Frontal cortex (tissue), 4 donors: ENCODE data around the gene LIMK1. TPM values are rescaled to one million over a fixed set of nuclear protein-coding genes. Genes with fewer than 3 reads are reported as not detected.
A peak's percentile ranks its signal among the peaks of the same experiment; 100 is the strongest.

Experiments
- DNase-seq, 2 donors: peaks; one replicate each; pipeline ENCODE4 v3.0.0; 2012; ENCODE audit warnings: low spot score in 2 of 2
- FAIRE-seq: peaks from 2 replicates; lab custom pipeline; 2012; peaks lifted over from hg19 to GRCh38; lab: Jason Lieb, UNC
- total RNA-seq: library from RNA; depleted of rRNA; stranded (reverse); fragments of >200 nt; gene quantifications from one replicate; pipeline ENCODE4 v1.2.3, GENCODE V29; 2014
- donor health status: control.
- donor health status: control.
- donor health status: control.

LIMK1 gene
- total RNA-seq, 1 donor from 2014 or later = 15.5 TPM

DNA sequence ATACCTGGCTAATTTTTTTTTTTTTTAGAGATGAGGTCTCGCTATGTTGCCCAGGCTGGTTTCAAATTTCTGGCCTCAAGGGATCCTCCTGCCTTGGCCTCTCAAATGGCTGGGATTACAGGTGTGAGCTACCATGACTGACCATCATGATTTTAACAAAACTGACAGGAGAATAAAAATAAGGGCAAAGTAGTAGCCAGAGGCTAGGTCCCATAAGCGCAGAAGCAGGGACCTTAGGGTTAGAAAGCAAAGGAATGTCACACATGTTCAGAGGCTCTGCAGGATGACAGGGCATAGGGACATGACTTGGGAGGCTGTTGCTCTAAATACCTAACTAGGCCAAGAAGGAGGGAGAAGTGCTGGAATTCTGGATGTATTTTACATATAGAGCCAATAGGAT, 5.1 kb upstream of the LIMK1 start:
- no peak for FAIRE-seq
- DNase-seq = no peak

DNA sequence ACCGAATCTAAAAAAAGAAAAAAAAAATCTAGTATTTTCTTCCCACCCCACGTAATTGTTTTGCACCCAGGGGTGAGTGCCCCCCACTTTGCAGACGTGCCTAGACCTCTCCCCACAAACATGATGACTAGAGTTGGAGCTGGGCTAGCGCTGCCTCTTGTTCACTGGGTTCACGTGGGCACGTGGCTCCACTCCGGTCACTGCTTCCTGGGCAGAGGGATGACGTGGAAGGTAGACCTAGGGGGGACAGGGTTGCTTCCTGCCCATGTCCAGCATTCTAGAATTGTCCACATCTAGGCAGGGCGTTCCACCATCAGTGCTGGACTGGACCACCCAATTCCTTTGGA, 861 bp upstream of the LIMK1 start:
- FAIRE-seq = no peak
- no peak for DNase-seq

DNA sequence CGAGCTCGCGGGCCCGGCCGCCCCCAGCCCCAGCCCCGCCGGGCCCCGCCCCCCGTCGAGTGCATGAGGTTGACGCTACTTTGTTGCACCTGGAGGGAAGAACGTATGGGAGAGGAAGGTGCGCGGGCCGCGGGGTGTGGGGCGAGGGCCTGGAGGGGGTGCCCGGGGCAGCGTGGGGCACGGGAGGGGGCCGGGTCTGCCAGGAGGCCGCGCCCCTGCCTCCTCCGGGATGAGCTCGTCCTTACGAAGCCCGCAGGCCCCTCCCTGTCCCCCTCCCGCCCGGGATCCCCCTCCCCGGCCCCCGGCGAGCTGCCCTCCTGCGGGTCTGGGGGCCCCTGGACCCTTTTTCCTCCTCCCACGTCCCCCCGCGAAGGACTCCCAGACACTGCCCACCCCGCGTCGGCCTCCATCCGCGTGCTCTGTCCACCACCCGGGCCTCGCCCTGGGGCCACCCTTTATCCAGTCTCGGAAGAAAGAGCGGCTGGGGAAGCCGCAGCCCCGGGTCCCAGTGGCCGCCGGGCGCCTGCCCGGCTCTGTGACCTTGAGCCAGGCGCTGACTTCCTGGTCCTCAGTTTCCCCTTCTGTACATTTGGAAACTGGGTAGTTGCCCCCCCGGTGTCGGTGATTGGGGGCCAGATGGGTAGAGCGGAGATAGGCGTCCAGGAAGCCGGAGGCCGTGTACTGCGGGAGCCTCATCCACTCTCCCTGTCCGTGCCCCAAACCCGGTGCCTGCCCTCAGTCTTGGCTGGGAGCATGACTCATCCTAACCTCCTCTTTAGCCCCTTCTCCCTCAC, 521 bp downstream of the LIMK1 start:
- FAIRE-seq = no peak
- DNase-seq = peak in 1 of 2 donors; percentile 59

DNA sequence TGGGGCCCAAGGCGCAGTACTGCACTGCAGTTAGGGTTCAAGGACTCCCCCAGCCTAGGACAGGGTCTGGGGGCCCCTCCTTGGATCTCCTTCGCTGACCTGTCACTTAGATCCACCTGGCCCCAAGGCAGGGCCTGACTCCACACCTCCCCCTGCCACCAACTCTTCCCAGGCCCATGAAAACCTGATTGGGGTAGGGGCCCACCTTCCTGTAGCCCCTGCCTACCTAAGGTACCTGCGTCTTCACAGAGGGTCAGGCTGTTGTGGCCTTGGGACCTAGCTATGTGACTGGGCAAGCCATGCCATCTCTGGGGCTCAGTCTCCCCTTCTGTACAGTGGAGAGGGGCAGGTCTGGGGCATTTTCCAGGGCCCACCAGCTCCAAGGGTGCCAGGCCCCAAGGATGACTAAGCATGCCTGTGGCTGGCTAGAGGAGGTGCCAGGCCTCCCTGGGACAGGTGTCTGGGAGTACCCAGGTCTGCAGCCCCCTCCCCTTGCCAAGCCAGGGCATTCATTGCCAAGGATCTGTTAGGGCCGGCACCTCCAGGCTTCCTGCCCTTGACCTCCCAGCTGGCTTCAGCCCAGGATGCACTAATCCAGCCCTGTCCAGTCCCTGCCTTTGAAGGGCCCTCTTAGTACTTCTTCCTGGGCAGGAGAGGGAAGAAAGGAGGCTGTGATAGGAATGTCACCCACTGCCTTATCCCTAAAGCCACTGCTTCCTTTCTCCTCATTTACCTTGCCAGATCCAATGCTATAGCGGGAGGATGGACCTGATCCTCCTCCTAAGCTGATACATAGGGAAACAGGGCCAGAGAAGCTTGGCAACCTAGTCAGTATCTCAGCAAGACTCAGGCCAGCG, 1.3 kb downstream of the LIMK1 start:
- no peak for DNase-seq
- FAIRE-seq = no peak

DNA sequence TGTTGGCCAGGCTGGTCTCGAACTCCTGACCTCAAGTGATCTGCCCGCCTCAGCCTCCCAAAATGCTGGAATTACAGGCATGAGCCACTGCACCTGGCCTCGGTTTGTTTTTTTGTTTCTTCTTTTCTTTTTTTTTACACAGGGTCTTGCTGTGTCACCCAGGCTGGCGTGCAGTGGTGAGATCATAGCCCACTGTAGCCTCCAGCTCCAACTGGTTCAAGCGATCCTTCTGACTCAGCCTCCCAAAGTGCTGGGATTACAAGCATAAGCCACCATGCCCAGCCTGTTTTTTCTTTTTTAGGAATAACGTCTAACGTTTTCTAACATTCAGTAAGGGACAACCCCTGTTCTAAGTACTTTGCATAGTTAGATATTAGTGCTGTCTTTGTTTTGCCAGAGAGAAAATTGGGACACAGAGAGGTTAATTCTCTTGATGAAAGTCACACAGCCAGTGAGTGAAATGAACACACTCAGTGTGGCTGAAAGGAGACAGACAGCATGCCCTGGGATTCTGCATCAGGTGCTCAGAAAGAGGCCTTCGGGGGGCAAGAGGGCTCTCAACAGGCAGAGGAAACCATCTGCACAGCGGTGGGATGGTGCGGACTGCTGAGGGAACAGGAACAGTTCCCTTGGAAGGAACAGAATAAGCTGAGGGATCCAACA, 4.3 kb downstream of the LIMK1 start:
- no peak for DNase-seq
- FAIRE-seq = no peak

DNA sequence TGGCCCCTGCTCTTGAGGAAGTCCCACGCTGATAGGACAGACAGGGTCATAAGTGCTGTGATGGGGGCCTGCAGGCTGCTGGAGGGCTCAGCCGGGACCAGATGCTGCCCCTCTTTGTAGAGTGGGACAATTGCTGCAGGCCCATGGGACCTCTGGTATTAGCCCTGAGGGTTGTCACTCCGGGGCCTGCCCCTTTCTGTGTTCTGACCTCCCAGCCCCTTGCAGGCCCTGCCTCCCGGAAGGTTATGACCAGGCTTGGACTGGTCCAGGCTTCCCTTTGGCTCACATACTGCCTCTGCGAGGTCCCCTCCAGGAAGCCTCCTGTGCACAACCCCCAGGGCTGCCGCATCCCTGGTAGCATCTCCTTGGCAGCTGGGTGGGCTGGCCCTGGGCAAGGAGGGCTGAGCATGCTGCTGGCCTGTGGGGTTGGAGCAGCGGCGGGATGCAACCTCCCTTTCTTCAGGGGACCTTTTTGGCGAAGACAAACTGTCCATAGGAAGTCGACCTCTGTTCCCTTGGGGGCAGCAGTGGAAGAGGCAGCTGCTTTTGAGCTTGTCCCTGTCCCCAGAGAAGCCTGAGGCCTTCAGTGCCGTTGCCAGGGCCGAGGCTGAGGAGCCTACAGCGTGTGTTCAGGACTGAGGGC, 8.8 kb downstream of the LIMK1 start:
- FAIRE-seq (no peak), DNase-seq (no peak)

DNA sequence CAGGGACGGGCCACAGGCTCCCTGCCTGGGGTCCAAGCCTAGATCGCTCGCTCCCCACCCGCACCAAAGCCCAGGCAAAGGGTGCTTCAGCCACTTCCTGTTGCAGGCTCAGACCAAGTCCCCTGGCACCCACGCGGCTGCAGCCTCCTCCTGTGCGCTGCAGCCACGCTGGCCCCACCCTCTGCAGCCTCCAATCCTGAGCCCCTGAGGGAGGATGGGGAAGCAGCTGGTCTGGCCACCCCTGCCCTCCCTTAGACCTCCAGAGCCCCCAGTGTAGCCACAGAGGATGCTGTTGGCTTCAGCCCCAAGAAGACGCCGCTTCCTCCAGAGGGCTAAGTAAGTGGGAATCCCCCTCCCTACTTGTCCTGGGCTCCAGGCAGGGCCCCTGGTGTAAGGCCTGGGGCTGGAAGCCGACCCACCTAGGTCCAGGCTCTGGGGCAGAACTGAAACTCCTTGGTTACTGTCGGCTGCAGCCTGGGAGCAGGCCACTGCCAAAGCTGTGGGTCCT, 9.4 kb downstream of the LIMK1 start:
- peak in 1 of 2 donors; percentile 46 for DNase-seq
- no peak for FAIRE-seq

DNA sequence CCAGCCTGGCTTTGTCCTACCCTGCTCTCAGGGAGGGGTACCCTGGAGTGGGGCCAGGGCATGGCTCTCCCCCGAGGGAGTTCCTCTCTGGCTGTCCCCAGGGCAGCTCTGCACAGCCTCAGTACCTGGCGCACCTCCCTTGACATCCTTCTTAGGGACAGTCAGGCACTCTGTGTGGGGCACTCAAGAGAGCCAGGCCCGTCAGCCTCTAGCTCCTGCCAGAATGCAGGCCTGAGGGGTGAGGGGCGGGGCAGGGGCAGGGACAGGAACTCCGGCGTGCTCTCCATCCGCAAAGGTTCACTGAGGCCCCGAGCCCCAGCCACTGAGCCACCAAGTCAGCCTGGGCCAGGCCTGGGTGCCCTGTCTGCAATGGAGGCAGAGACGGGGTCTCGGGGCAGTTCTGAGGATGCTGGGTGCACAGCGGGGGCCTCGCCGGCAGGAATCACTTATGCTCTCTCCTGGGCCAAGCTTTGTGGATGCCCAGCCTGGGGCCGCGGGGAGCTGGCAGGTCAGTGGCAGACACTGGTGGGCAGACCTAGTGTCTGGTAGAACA, 10.1 kb downstream of the LIMK1 start:
- FAIRE-seq (no peak), DNase-seq (no peak)

DNA sequence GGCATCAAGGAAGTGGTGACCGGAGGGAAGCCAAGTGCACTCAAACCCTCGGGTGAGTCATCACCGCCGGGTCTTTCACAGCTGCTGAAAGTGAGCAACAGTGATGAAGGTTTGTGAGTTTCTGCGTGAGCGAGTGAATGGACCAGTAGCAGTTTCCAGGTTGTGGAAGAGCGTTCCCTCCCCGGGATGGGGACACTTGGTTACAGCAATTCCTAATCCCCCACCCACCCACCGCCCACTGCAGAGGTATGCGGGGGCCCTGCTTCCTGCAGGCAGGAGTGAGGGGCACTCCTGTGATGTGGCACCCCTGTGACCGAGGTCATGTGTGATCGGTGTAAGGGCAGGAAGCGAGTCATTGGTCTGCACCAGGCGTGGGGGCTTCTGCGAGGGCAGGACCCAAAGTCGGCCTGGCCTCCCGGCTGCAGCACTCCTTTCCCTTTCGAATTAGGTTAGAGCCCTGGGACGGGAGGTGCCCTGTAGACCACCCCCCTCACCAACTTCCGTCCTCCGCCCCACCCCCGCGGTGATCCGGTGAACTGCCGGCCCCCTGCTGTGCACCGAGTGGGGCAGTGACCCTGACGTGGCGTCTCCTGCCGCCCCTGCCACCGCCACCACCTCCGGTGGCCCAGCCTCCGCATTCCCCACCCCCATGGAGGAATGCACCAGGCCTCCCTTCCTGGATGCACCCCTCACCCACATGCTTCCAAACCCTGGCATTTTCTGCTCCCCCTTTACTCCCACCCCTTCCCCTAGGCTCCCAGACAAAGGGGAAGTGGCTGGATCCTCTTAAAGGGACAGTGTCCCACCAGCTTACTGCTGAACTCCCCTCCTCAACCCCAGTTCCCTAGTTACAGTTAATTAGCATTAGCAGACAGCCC, 10.9 kb downstream of the LIMK1 start:
- no peak for FAIRE-seq
- DNase-seq = peak in 1 of 2 donors; percentile 88

DNA sequence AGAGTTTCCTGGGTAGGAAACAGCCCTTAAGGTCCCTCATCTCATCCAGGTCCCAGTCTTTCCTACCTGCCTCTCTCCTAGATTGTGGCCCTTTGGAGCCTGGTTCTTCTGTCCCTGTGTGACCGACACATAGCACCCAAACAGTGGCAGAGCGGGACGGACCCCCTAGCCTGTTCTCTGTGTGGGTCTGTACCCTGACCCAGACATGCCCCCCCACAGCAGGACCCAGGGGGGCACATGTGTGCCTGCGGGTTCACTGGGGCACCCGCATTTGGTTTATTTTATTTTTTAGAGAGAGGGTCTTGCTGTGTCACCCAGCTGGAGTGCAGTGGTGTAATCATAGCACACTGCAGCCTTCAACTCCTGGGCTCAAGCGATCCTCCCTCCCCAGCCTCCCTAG, 11.5 kb downstream of the LIMK1 start:
- DNase-seq (no peak), FAIRE-seq (no peak)

DNA sequence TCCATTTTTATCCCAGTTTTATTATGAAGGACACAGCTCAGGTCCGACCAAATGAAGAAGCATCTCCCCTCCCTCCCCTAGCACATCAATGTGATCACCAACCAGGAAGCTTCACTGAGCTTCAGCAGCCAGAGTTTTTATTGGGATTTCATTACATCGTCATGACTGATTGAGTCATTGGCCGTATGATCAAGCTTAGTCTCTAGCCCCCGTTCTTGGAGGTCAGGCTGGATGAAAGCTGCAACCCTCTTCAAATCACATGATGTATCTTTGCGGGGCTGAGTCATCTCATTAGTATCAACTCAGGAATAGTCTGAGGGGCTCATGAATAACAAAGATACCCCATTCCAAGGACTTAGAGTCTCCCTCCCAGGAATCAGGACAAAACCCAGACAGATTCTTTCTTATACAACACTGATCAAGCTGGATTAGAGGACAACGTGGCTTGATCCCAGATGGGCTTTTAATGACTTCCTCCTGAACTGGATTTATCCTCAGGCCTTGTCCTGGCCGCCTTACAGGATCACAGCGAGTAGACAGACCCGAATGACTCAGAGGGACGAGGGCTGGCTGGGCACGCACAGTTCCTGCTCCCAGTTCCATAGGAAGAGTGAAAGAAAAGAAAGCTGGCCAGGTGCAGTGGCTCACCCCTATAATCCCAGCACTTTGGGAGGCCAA, 14.5 kb downstream of the LIMK1 start:
- DNase-seq (no peak), FAIRE-seq (no peak)

DNA sequence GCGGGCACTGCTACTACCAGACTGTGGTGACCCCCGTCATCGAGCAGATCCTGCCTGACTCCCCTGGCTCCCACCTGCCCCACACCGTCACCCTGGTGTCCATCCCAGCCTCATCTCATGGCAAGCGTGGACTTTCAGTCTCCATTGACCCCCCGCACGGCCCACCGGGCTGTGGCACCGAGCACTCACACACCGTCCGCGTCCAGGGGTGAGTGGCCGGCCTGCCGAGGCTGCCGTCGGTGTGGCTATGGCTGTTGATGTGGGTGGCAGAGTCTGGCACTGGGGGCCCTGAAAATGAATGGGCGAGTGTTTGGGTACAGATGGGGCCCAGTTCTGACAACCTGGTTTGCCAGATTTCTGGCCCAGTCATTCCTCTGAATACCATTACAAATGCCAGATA, 15.4 kb downstream of the LIMK1 start:
- FAIRE-seq = no peak
- no peak for DNase-seq

DNA sequence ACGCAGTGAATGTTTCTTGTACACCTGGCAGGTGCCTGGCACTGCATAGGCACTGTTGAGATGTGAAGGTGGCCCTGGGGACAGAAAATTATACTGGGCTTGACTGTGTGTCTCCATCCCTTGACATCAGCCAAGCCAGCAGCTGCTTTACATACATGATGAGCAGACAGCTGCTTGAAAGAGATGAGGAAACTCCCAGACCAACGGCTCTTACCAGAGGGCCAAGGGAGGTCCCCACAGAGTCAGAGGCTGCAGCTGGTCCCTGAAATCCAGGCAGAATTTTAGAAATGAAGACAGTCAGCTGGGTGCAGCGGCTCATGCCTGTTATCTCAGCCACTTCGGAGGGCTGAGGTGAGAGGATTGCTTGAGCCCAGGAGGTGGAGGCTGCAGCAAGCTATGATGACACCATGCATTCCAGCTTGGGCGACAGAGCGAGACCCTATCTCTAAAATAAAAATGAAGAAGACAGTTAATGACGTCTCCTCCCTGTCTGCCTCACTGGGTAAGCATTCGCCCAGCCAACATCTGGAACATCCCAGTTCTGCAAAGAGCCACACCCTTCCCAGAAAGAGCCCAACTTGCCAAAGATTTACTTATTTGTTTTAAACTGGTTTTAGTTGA, 17.6 kb downstream of the LIMK1 start:
- FAIRE-seq (no peak), DNase-seq (no peak)

DNA sequence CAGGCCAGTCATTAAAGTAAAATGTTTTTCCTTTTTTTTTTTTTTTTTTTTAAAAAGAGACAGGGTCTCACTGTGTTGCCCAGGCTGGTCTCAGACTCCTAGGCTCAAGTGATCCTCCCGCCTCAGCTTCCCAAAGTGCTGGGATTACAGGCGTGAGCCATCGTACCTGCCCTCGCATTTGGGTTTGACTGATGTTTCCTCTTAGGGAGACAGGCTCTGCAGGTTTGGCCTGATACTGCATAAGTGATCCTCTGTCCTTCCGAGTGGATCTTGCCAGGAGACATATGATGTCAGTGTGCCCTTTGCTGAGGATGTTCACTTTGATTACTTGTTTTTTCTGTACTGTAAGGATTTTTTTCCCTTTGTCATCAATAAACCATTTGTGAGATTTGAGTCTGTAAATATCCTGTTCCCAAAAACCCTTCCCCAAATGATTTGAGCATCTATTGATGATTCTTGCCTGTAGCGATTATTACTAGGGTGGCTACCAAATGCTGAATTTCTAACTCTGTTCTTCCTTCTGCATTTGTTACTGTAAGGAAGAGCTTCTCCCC, 19.7 kb downstream of the LIMK1 start:
- FAIRE-seq (no peak), DNase-seq (no peak)

DNA sequence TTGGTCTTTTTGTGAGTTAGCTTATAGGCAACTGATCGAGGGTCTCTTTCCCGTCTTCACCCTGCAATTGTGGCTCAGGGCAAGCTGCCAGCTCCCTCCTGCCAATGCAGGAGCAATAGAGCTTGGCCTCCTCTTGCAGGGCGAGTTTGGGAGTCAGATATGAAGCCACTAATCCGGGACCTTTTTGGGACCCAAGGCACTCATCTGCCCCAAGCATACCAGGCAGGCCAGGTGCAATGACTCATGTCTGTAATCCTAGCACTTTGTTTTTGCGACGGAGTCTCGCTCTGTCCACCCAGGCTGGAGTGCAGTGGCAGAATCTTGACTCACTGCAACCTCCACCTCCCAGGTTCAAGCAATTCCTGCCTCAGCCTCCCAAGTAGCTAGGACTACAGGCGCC, 21.1 kb downstream of the LIMK1 start:
- FAIRE-seq = no peak
- no peak for DNase-seq

DNA sequence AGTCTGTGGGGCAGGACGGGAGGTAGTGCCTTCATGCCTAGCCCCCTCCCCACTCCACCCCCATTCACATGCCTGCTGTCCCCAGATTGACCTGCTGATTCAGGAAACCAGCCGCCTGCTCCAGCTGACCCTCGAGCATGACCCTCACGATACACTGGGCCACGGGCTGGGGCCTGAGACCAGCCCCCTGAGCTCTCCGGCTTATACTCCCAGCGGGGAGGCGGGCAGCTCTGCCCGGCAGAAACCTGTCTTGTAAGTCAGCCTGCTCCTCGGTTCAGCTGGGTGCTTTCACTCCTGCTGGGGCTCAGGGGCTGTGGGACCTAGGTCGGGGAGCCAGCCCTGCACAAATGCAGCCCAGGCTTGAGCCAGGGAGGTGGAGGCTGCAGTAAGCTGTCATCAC, 22.4 kb downstream of the LIMK1 start:
- FAIRE-seq (no peak), DNase-seq (no peak)

DNA sequence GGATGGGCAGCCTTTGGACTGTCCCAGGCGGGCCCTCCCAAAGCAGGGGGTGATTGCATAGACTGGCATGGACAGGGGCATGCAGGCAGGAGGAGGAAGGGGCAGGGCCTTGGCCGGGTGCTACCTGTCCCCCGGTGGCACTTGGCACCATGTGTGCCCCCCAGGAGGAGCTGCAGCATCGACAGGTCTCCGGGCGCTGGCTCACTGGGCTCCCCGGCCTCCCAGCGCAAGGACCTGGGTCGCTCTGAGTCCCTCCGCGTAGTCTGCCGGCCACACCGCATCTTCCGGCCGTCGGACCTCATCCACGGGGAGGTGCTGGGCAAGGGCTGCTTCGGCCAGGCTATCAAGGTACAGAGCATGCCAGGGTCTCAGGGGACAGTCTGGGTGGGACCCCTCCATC, 23.2 kb downstream of the LIMK1 start:
- FAIRE-seq = no peak
- DNase-seq = no peak

DNA sequence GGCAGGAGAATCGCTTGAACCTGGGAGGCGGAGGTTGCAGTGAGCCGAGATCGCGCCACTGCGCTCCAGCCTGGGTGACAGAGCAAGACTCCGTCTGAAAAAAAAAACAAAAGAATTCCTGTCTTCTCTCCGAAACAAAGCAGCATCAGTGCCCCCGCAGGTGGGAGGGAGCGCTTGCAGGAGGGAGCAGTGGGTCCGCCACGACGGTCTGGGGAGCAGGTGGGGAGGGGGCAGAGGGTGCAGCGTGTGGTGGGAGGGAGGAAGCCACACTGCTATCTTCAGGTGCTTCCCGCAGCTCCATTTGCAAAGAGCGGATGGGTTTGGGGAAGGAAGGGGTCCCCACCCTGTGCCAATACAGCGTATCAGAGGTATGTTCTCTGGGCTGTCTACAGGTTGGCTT, 31.7 kb downstream of the LIMK1 start:
- no peak for DNase-seq

More for the DNA sequence above, 31.7 kb downstream of the LIMK1 start:
- no peak for FAIRE-seq
